ENCODE results near the gene CAPN15.

CAPN15 gene

DNA sequence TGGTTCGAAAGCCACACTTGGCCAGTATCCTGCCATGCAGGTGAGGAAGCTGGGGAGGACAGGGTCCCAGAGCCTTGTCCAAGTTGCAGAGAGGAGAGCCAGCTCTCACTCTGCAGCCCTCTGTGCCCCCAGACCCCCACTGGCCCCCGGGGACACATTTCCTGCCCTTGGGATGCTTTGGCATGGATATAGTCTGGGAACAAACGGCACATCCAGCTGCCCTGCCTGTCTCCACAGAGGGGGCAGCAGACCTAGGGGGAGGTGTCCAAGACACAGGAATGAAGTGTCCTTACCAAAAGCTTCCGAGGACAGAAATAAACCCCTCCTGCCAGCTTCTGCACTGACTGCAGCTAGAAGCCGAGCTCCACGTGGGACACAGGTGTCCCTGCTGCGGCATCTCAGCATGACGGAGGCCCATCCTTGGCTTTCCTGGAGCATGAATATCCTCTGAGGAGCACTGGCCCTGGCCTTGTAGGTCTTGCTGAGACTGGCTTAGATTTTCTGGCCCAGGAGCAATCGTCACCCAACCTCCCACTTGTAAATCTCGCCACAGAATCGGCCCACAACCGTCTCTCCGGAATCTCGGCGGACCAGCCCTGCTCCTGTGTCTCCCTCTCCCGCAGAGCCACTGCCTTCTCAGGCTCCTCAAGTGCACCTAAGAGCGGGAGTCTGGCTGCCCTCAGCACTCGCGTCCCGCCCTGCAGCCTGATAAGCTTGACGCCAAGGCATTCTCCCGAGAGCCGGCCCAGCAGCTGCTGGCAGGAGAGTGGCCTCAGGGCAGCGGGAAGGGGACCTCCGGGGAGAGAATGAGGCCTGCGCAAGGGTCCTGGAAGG, 1.1 kb upstream of the CAPN15 start:
- DNase-seq (ENCODE audit: low read depth), result no peak

DNA sequence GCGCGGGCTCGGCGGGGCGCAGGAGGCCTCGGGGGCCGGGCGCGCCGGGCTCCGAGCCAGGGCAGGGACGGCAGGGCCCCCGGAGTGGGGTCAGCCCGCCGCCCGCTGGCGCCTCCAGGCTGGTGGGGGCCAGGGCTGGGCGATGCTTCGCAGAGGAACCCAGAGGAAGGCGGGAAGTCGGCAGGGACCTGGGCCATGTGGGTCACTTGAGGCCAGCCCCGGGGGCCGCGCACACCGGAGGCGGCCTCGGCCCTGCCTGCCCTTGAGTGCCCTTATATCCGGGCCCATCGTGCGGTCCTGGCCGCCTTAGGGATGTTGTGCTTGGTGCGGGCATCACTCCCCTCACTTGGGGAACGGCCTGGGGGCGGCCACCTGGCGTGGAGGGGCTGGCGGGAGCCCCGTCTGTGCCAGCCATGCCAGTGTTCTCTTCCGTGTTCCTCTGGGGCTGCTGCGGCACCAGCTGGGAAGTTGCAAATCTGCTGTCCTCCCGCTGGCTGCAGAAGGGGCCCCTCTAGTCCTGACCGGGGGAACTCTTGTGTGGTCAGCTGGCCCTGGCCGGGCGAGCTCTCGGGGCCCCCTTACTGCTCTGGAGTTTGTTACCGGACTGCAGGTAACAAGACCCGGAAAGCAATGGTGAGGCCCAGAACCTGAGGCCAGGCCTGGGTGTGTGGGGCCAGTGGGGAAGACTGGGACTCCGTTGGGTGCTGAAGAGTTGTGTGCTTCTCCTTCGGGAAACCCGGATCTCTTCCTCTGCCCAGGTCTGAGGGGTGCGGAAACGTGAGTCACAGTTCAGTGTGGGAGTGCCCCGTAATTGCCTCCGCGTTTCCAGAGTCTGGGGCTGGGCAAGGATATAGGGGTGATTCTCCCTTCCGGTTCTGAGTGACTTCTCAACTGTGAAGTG, 849 bp downstream of the CAPN15 start:
- peak; percentile 27 for DNase-seq (ENCODE audit: low read depth)

DNA sequence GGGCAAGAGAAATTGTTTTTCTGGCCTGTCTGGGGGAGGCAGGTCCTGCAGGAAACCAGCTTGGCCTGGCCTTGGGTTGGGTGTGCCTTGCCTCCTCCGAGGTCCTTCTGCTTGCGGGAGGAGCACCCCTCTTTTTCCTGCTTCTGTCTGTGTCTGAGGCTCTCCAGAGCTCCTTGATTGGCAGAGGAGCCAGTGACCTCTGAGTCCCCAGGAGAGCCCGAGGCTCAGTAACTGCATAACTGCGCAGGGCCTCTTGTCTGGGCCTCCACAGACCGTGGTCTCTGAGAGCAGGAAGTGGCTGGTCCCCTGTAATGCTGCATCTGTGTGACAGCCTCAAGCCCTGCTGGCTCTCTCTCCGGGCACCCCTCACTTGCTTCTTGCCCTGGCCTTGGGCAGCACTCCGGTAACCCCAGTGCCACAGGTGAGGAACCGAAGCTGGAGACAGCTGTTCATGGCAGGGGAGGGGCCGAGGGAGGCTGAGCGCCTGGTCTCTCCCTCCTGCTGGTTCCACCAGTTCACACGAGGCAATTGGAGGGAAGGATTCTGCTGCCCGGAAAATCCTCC, 1.6 kb downstream of the CAPN15 start:
- DNase-seq (ENCODE audit: low read depth), result no peak

DNA sequence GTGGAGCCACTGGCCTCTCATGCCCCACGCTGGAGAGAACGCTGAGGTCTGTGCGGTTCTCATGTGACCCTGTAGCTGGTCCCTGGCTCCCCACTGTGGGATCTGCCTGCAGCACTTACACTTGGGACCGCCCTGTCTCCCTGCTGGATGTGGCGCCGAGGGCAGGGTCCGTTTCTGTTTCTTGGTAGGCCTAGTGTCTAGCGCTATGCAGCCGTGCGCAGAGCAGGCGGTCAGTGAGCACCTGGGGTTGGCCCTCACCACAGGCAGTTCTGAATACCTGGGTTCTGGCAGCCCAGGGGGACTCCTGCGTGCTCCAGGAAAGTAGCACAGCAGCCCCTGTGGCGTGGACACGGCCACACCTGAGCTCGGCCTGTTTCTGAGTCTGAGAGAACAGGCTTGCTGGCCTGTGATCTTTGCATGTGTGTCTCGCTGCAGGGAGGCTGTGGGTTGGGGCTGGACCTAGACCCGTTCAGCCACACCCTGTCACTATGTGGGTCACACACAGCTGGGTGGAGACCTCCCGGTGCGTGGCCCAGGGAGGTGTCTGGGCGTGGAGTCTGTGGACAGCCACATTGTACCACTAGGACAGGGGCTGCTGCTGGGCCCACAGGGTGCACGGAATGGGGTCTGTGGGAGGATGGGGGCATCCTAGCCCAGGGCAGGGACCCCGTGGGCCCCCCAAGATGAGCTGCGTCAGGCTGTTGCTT, 2.8 kb downstream of the CAPN15 start:
- no peak for DNase-seq (ENCODE audit: low read depth)

DNA sequence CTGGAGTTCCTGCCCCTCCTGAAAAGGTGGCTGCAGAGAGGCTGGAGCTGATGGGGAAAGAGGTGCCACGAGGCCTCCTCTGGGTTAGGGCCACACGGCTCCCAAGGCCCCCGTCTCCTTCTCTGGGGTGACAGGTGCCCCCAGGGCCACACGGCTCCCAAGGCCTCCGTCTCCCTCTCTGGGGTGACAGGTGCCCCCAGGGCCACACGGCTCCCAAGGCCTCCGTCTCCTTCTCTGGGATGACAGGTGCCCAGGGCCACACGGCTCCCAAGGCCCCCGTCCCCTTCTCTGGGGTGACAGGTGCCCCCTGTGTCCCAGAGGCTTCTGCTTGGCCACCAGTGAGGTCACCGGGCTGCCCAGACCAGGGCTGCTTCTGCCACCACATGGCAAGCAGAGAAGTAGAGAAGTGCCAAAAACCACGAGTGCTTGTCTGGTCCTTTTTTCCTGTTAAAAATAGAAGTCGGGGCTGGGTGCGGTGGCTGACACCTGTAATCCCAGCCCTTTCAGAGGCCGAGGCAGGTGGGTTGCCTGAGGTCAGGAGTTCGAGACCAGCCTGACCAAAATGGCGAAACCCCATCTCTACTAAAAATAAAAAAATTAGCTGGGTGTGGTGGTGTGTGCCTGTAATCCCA, 4.1 kb downstream of the CAPN15 start:
- no peak for DNase-seq (ENCODE audit: low read depth)

DNA sequence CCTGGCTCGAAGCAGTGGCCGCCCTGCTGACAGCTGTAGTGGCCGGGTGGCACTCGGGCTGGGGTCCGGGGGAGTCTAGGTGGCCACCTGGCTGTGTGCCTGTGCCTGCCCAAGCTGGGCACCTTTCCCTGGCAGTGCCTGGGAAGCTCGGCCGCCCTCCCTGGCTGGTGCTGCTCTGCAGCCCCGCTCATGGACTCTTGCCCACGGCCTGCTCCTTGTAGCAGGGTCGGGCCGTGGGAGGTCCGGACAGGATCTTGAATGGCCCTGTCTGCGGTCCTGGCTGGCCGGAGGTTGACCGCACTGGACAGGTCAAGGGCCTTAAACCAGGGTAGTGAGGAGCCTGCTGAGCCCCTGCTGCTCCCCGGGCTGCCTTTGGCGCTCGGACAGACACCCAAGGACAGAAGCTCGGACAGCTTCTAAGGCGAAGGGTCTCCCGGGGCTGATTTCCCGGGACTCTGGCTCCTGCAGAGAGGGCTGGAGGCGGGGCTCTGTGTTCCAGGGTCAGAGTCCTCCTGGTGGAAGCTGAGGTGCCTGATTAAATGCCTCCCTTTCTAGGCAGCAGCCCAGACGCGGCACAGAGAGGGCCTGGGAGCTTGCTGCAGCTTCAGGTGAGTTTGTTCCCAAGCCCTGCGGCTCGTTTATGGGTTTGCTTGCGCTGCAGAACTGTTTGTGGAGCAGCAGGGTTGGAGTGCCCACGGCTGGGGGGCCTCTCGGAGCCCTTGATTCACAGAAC, 6.0 kb downstream of the CAPN15 start:
- DNase-seq (ENCODE audit: low read depth), result no peak

DNA sequence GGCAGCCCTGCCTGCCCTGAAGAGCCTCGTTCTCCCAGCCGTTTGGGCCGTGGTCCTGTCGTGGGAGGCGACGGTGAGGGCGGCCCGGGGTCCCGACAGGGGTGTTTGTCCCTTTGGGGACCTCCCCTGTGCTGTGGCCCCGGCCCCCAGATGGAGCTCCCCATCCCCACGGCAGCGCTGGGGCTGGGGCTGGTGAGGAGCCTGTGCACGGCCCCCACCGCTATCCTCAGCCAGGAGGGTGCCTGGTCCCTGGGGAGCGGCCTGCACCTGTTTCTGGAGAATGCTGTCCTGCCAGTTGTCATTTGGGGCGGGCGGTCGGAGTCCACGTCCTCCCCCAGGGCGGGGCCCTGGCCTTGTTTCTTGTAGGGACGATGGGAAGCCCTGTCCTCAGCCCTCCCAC, 6.6 kb downstream of the CAPN15 start:
- no peak for DNase-seq (ENCODE audit: low read depth)

DNA sequence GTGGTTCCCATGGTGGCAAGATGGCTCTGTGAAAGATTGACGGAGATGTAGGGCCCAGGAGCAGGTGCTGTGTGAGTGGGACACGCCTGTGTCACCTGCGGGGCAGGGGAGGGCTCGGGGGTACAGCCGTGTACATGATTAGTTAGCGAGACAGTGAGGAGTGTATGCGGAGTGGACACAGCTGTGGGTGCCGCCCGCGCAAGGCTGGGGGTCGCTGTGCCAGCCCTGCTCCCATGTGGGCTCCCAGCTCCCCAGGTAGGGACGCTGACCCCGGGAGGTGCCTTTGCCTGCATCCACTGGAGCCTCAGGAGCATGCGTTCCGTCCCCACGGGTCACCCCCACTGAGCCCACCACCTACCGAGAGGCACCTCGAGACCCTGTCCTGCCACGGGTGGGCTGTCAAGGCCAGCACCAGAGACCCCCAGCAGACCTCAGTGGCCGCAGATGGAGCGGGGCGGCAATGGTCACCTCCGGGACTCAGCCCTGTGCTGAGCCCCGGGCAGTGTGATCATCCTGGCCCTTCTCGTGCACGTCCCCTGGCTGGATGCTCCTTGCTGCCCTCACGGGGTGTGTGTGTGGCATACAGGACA, 7.4 kb downstream of the CAPN15 start:
- no peak for DNase-seq (ENCODE audit: low read depth)

DNA sequence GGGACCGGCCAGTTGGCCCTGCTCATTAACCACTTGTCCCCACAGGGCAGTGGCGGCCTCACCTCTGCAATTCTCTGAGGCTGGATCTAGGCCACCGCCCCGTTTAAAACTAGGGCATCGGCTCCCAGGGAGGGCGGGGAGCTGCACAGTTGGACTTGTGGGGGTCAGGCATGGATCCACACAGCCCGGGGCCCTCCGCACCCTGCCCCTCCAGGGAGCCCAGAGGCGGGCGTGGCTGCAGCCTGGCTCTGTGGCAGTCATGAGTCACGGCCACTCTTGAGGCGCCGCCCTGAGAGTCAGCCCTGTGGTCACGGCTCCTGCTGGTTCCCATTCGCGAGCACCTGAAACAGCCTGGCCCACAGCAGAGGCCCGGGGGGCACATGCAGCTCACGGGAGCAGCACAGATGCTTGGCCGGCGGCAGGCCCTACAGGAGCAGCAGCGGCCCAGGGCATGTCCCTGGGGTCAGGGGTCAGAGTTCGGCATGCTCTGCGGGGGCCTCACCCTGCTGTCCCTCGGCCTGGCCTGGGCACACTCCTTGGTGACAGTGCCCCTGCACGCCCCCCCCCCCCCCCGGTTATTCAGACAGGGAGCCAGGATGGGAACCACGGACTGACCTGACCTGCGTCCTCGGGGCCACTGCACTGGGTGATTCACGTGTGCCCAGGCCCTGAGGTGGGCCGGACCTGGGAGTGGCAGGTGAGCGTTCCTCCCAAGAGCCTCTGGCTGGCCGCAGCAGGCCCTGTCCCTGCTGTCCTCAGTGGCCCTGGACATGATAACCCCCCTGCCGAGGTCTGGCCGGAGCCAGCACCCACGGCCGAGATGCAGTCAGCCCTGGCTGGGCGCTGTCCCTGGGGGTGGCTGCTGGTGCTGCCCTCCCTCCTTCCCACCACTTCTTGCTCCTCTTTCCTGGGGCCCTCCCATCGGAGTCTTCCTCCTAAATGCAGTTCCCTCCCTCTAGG, 8.2 kb downstream of the CAPN15 start:
- no peak for DNase-seq (ENCODE audit: low read depth)

DNA sequence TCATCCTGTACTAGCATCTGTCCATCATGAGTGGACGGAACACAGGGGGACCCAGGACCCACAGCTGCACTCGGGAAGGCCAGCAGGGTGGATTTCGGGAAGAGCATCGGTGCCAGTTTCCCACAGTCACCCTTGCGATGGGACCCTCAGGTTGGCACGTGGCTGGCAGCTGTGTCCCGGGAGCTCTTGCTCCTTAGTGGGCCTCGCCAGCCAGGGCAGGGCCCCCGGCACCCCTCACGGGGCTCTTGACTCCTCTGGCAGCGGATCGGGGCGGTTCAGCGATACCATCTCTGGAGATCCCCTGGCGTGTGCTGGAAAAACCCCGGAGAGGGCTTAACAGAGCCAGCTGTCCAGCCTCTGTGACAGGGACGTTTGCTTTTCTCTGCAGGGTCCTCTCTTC, 9.2 kb downstream of the CAPN15 start:
- DNase-seq (ENCODE audit: low read depth), result no peak

DNA sequence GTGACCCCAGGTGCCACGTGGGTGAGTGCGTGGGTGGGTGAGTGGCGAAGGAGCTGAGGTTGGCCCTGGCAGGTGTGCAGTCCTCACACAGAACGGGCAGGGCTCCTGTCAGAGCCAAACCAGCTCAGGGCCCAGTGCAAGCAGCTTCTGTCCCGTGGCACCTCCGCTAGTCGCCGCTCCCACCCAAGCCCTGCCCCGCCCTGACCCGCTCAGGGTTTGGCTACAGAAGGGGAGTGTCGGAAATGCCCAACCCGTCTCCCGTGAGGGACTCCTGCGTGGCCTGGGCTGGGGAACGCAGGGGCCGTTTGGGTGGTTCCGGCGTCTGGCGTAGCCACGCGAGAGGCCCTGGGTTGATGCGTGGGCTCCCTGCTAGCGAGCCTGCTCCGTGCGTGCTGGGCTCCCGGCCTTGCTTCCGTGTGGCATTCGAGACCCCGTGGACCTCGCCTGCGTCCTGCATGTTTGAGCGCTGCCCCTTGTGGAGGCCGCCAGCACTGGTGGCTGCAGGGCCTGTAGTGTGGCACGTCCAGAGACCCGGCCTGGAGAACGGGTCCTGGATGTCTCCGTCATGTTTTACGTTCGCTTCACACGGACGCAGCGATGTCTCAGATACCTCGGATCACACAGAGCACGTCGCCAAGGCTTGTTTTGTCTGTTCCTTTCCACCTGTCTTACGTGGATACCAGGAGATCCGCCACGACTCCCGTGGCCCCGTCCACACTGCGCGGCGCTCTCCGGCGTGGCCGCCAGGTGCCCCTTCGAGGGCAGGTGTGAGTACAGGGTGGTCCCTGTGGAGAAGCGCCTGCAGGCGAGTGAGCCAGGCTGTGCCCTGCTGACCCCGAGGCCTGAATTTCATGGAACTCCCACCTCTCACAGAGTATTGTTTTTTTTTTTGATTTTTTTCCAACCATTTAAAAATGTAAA, 10.2 kb downstream of the CAPN15 start:
- DNase-seq (ENCODE audit: low read depth), result no peak

DNA sequence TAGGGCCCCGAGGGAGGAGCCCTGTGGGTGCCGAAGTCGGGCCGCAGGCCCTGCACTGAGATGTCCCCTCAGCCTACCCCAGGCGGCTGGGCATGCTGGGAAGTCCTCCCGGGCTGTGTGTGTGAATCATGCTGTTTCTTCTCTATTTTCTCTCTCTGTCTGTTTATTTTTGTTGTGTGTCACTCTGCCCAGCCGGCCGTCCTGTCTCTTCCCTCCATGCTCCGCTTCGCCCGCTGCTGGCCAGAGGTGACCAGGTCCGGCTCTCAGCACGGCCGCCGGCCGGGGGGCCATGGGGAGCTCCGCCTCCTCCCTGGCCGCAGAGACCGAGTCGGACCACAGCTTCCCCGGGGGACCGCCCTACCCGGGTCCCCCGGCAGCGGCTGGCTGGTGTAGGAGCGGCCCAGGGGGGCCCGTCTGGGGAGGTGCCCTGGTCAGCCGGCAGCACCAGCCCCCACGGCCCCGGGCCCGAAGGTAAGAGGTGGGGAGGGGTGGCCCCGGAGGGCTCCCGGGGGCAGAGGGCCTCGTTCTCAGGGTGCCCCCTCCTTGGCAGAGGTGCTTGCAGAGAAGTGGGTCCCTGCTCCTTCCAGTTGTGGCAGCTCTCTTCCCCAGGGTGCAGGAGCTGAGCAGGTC, 12.5 kb downstream of the CAPN15 start:
- no peak for DNase-seq (ENCODE audit: low read depth)

DNA sequence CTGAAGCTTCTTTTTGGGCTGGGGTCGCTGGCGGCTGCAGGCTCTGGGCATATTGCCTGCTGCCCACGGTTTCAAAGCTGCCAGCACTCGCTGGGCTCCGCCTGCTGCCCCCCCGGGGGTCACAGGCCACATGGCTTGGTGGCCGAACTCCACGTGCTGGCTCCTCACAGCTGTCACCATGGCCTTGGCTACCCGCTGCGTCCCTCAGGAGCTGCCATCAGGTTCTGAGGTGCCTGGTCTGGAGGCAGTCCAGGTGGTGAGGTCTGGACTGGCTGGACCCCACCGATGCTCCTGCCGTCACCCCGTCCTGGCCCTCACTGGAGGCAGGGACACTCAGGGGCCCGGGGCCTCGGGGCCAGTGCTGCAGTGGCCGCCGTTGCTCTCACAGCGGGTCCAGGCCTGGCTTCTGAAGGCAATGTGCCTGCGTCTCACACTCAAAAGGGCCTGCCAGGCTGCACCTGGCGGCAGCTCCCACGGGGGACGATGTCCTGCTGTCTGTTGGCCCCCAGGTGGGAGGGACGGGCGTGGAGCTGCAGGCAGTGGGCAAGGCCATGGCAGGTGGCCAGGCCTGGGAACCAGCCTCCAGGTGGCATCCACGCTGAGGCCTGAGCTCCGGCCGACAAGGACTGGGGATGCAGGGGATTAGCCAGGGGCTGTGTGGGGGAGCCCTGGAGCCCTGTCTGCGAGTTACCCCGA, 13.3 kb downstream of the CAPN15 start:
- no peak for DNase-seq (ENCODE audit: low read depth)

DNA sequence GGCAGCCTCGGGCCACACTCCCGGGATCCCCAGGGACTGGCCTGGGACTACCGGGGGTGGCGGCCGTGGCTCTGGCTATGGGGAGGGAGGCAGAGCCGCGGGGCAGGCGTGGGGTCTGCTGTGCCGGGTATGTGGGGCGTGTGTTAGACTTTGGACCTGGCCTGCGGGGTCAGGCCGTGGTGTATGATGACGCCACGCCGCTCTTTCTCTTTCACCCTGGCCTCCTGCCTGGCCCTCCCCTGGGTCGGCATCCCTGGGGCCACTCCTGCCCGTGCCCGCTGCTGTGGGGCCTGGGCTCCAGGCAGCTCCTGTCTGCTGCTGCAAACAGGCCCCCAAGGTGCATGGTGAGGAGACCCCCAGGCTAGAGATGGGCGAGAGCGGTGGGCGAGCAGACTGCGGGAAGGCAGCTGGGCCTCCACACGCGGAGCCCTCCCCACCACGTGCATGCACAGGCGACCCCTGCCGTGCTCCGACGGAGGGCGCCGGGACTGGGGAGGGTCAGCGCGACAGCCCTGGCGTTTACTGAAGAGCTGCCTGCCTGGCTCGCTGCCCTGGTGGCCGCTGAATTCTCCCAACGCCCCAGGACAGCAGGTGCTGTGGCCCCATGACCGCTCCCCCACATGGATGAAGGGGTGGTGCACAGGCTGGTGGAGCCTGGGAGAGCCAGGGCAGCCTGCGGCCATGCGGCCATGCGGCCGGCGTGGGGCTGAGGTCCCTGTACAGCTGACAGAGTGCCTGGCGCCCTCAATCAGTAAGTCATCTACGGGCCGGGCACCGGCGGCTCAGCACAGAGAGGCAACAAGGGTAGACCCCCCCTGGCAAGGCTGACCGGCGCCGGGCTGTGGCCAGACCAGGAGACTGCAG, 16.0 kb downstream of the CAPN15 start:
- DNase-seq (ENCODE audit: low read depth), result no peak

DNA sequence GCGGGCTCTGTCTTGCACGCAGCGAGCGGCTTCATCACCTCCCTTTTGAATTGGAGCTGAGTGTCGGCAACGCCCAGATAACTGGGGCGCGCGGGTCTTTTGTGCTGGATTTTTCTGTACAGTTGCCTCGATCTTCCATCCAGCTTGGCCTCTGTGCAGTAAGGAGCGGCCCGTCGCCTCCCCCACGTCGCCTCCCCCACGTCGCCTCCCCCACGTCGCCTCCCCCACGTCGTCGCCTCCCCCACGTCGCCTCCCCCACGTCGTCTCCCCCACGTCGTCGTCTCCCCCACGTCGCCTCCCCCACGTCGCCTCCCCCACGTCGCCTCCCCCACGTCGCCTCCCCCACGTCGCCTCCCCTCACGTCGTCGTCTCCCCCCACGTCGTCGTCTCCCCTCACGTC, 17.0 kb downstream of the CAPN15 start:
- DNase-seq (ENCODE audit: low read depth), result no peak
